Naive thymus-derived CD8-positive, alpha-beta T cell (primary cell): ENCODE data around the gene PRPS1. TPM values are rescaled to one million over a fixed set of nuclear protein-coding genes. Genes with fewer than 3 reads are reported as not detected.
"Not testable (repeated sequence)": the region's sequence is repeated elsewhere in the genome, so short reads cannot be mapped to it uniquely, and the experiment has no call there.

Source experiments
- ATAC-seq, 2 donors: fragments of 150-1000 bp; cut with Tn5 transposase in 1 of 2; sonication (Bioruptor Pico), chemical (Tn5 transposase) in 1 of 2; 1 replicate in 1 of 2; 2 replicates in 1 of 2; pipeline ENCODE4 v1.10.0; 2021; ENCODE audit warnings: mild to moderate bottlenecking in 2 of 2, moderate library complexity in 2 of 2
- POLR2A ChIA-PET: fragments of 350-600 bp; sonication (Branson Sonifier 250); formaldehyde crosslinking; loops from one replicate; lab custom pipeline; 2021; ENCODE audit warnings: antibody characterized with exemption; lab: Charles Lee
- DNase-seq, 10 donors: peaks; one replicate each; pipeline versions ENCODE4 v3.0.0 to v3.0.0-alpha.2; 2020 to 2022
- H3K27ac Mint-ChIP-seq, 10 donors: one replicate each; pipeline ENCODE4 v1.8.0; 2020 to 2022; ENCODE audit warnings: mild to moderate bottlenecking in 10 of 10, mixed read lengths in 10 of 10, moderate library complexity in 4 of 10, inconsistent platforms in 1 of 10
- H3K27me3 Mint-ChIP-seq, 5 donors: one replicate each; pipeline ENCODE4 v1.8.0; 2021 to 2022; ENCODE audit warnings: mixed read lengths in 5 of 5
- H3K36me3 Mint-ChIP-seq, 3 donors: one replicate each; pipeline ENCODE4 v1.8.0; 2020 to 2022; ENCODE audit warnings: mixed read lengths in 3 of 3, mild to moderate bottlenecking in 2 of 3, inconsistent platforms in 1 of 3
- H3K4me1 Mint-ChIP-seq, 4 donors: one replicate each; pipeline ENCODE4 v1.8.0; 2021 to 2022; ENCODE audit warnings: mixed read lengths in 4 of 4
- H3K4me3 Mint-ChIP-seq, 10 donors: one replicate each; pipeline ENCODE4 v1.8.0; 2020 to 2022; ENCODE audit warnings: mild to moderate bottlenecking in 10 of 10, mixed read lengths in 10 of 10, moderate library complexity in 6 of 10, inconsistent platforms in 1 of 10
- H3K9me3 Mint-ChIP-seq, 9 donors: one replicate each; pipeline ENCODE4 v1.8.0; 2020 to 2022; ENCODE audit warnings: mixed read lengths in 9 of 9, mild to moderate bottlenecking in 3 of 9, inconsistent platforms in 1 of 9, moderate library complexity in 1 of 9
- polyA plus RNA-seq, 3 donors: library from polyadenylated mRNA; unstranded; fragments of 300-500 nt; fragmentation: Illumina TruSeq; gene quantifications; one replicate each; pipeline ENCODE4 v1.2.3, GENCODE V29; 2021
- total RNA-seq, 8 experiments: library from RNA in 2 of 8; stranded (reverse) in 2 of 8; gene quantifications; one replicate each; pipeline ENCODE4 v1.2.3 and lab custom pipeline; 2021 to 2026

The PRPS1 gene
- total and polyA plus RNA-seq, 5 experiments from 2014 or later = 53.8 to 66.3 (median 61.6) TPM

- Mint-ChIP-seq H3K4me1 (peaks cover 15 to 42% (median 28%) of the 10 kb centered on the region in 4 donors), H3K27ac (peak overlapping the region in 3 of 10 donors; percentile 15 to 75 (median 74))
- DNase-seq, H3K36me3 Mint-ChIP-seq, H3K4me3 Mint-ChIP-seq, H3K27me3 Mint-ChIP-seq, H3K9me3 Mint-ChIP-seq, ATAC-seq: not testable (repeated sequence)
- POLR2A ChIA-PET = interaction anchor here (0.8 to 2.3 kb wide), 3 partner anchors 48 to 76 kb away, joined by 5 to 16 read pairs (median 6); no protein-coding TSS in a partner anchor
Measured at GRCh38 chrX:107668710-107669109, 40.4 kb downstream of the PRPS1 start.

GRCh38 chrX:107669261-107669660, 41.0 kb downstream of the PRPS1 start:
- ATAC-seq (no peak), DNase-seq (no peak)
- POLR2A ChIA-PET = interaction anchor here (0.8 to 2.3 kb wide), 3 partner anchors 47 to 75 kb away, joined by 5 to 16 read pairs (median 6); no protein-coding TSS in a partner anchor
- Mint-ChIP-seq H3K9me3 (no peaks in the 10 kb centered on the region), H3K4me1 (peaks cover 15 to 42% (median 31%) of the 10 kb centered on the region in 4 donors), H3K27ac (peak overlapping the region in 7 of 10 donors; percentile 46 to 82 (median 73)), H3K27me3 (peaks cover 0 to 2% (median 0%) of the 10 kb centered on the region in 5 donors), H3K36me3 (peaks cover 0 to 9% (median 0%) of the 10 kb centered on the region in 3 donors), H3K4me3 (peak overlapping the region in 2 of 10 donors; percentile 48 to 62)

GRCh38 chrX:107669885-107670628, 41.7 kb downstream of the PRPS1 start:
- ATAC-seq (no peak), DNase-seq (no peak)
- H3K9me3 Mint-ChIP-seq = no peaks in the 10 kb centered on the region
- H3K27me3 Mint-ChIP-seq = peaks cover 0 to 2% (median 0%) of the 10 kb centered on the region in 5 donors
- no peak overlapping the region for H3K4me3 Mint-ChIP-seq
- H3K27ac Mint-ChIP-seq = peak overlapping the region in 7 of 10 donors; percentile 31 to 87 (median 69)
- peaks cover 22 to 48% (median 39%) of the 10 kb centered on the region in 4 donors for H3K4me1 Mint-ChIP-seq
- POLR2A ChIA-PET = interaction anchor here (0.6 to 18.2 kb wide), 3 partner anchors 31 to 47 kb away, joined by 3 to 851 read pairs (median 16); no protein-coding TSS in a partner anchor
- H3K36me3 Mint-ChIP-seq = peaks cover 0 to 7% (median 0%) of the 10 kb centered on the region in 3 donors

GRCh38 chrX:107671256-107671655, 42.9 kb downstream of the PRPS1 start:
- POLR2A ChIA-PET = interaction anchor here (18.2 kb wide), 1 partner anchor 43 kb away, joined by 851 read pairs; no protein-coding TSS in a partner anchor
- H3K4me1 Mint-ChIP-seq = peaks cover 26 to 55% (median 49%) of the 10 kb centered on the region in 4 donors
- not testable (repeated sequence) for H3K27me3 Mint-ChIP-seq, ATAC-seq, DNase-seq, H3K9me3 Mint-ChIP-seq, H3K36me3 Mint-ChIP-seq
- H3K27ac Mint-ChIP-seq = peak overlapping the region in 8 of 10 donors; percentile 41 to 98 (median 87)
- H3K4me3 Mint-ChIP-seq = peak overlapping the region in 1 of 10 donors; percentile 10

- H3K4me1 Mint-ChIP-seq = peaks cover 17 to 60% (median 52%) of the 10 kb centered on the region in 4 donors
Measured at GRCh38 chrX:107672955-107673378, 44.7 kb downstream of the PRPS1 start.

GRCh38 chrX:107673431-107673830, 45.1 kb downstream of the PRPS1 start:
- peaks cover 0 to 2% (median 0%) of the 10 kb centered on the region in 5 donors for H3K27me3 Mint-ChIP-seq
- H3K4me3 Mint-ChIP-seq = peak overlapping the region; percentile 70 to 94 (median 84)
- DNase-seq (no peak), ATAC-seq (peak; percentile 2 to 4)
- H3K9me3 Mint-ChIP-seq = no peaks in the 10 kb centered on the region
- POLR2A ChIA-PET = interaction anchor here (0.6 to 18.2 kb wide), 20 partner anchors 9 to 418 kb away, joined by 3 to 851 read pairs (median 4); partner anchors contain the start of genes ATG4A, NCBP2L, PRPS1 and PSMD10
- H3K36me3 Mint-ChIP-seq = no peaks in the 10 kb centered on the region
- peaks cover 19 to 65% (median 57%) of the 10 kb centered on the region in 4 donors for H3K4me1 Mint-ChIP-seq
- peak overlapping the region; percentile 91 to 100 (median 98) for H3K27ac Mint-ChIP-seq

More at GRCh38 chrX:107672955-107673378, 44.7 kb downstream of the PRPS1 start:
- peak overlapping the region; percentile 70 to 94 (median 84) for H3K4me3 Mint-ChIP-seq
- peak overlapping the region; percentile 91 to 100 (median 98) for H3K27ac Mint-ChIP-seq
- POLR2A ChIA-PET = interaction anchor here (0.6 to 18.2 kb wide), 19 partner anchors 9 to 221 kb away, joined by 3 to 851 read pairs (median 4); partner anchors contain the start of genes NCBP2L, PRPS1 and TSC22D3
- H3K36me3 Mint-ChIP-seq = no peaks in the 10 kb centered on the region
- peaks cover 0 to 2% (median 0%) of the 10 kb centered on the region in 5 donors for H3K27me3 Mint-ChIP-seq
- DNase-seq (peak; percentile 52 to 94 (median 86)), ATAC-seq (peak; percentile 28 to 51)
- no peaks in the 10 kb centered on the region for H3K9me3 Mint-ChIP-seq

GRCh38 chrX:107673933-107674479, 45.7 kb downstream of the PRPS1 start:
- Mint-ChIP-seq H3K4me1 (peaks cover 20 to 71% (median 61%) of the 10 kb centered on the region in 4 donors), H3K36me3 (no peaks in the 10 kb centered on the region), H3K4me3 (peak overlapping the region; percentile 79 to 94 (median 86)), H3K27ac (peak overlapping the region; percentile 91 to 100 (median 98)), H3K27me3 (peaks cover 0 to 2% (median 0%) of the 10 kb centered on the region in 5 donors), H3K9me3 (no peaks in the 10 kb centered on the region)
- ATAC-seq (peak; percentile 66 to 75), DNase-seq (peak; percentile 68 to 99 (median 94))
- POLR2A ChIA-PET = interaction anchor here (0.6 to 18.2 kb wide), 11 partner anchors 15 to 417 kb away, joined by 3 to 851 read pairs (median 5); partner anchors contain the start of genes ATG4A, NCBP2L, PRPS1 and PSMD10

GRCh38 chrX:107674480-107675364, 46.4 kb downstream of the PRPS1 start:
- Mint-ChIP-seq H3K4me1 (peaks cover 20 to 75% (median 63%) of the 10 kb centered on the region in 4 donors), H3K27me3 (peaks cover 0 to 2% (median 0%) of the 10 kb centered on the region in 5 donors), H3K4me3 (peak overlapping the region; percentile 79 to 94 (median 86)), H3K27ac (peak overlapping the region; percentile 91 to 100 (median 98)), H3K9me3 (no peaks in the 10 kb centered on the region), H3K36me3 (no peaks in the 10 kb centered on the region)
- ATAC-seq = peak; percentile 34 to 41
- peak in 6 of 10 donors; percentile 20 to 84 (median 60) for DNase-seq
- POLR2A ChIA-PET = interaction anchor here (0.9 to 18.2 kb wide), 9 partner anchors 12 to 416 kb away, joined by 3 to 851 read pairs (median 7); partner anchors contain the start of genes ATG4A, NCBP2L, PRPS1 and PSMD10

GRCh38 chrX:107675365-107675654, 47.0 kb downstream of the PRPS1 start:
- POLR2A ChIA-PET = interaction anchor here (1.1 to 18.2 kb wide), 5 partner anchors 12 to 100 kb away, joined by 5 to 851 read pairs (median 43); partner anchors contain the start of genes NCBP2L and TSC22D3

GRCh38 chrX:107675823-107676555, 47.7 kb downstream of the PRPS1 start:
- Mint-ChIP-seq H3K4me3 (peak overlapping the region; percentile 79 to 94 (median 86)), H3K4me1 (peaks cover 30 to 80% (median 70%) of the 10 kb centered on the region in 4 donors), H3K36me3 (no peaks in the 10 kb centered on the region)

More at GRCh38 chrX:107675365-107675654, 47.0 kb downstream of the PRPS1 start:
- DNase-seq (no peak), ATAC-seq (no peak)
- Mint-ChIP-seq H3K4me3 (peak overlapping the region; percentile 79 to 94 (median 86)), H3K27me3 (peaks cover 0 to 2% (median 0%) of the 10 kb centered on the region in 5 donors), H3K36me3 (no peaks in the 10 kb centered on the region), H3K9me3 (peaks cover 0 to under 1% (median 0%) of the 10 kb centered on the region in 9 donors), H3K4me1 (peaks cover 24 to 74% (median 65%) of the 10 kb centered on the region in 4 donors), H3K27ac (peak overlapping the region; percentile 91 to 100 (median 98))

More at GRCh38 chrX:107675823-107676555, 47.7 kb downstream of the PRPS1 start:
- peaks cover 0 to 1% (median 0%) of the 10 kb centered on the region in 9 donors for H3K9me3 Mint-ChIP-seq
- POLR2A ChIA-PET = interaction anchor here (1.1 to 18.2 kb wide), 7 partner anchors 11 to 101 kb away, joined by 5 to 851 read pairs (median 7); partner anchors contain the start of genes NCBP2L and TSC22D3
- H3K27ac Mint-ChIP-seq = peak overlapping the region; percentile 91 to 100 (median 98)
- ATAC-seq = no peak
- DNase-seq = peak in 6 of 10 donors; percentile 8 to 43 (median 32)
- peaks cover 0 to 2% (median 0%) of the 10 kb centered on the region in 5 donors for H3K27me3 Mint-ChIP-seq
